ENCODE measurements around the gene BCL2L11.
A peak's percentile ranks its signal among the peaks of the same experiment; 100 is the strongest.

BCL2L11 gene

DNA sequence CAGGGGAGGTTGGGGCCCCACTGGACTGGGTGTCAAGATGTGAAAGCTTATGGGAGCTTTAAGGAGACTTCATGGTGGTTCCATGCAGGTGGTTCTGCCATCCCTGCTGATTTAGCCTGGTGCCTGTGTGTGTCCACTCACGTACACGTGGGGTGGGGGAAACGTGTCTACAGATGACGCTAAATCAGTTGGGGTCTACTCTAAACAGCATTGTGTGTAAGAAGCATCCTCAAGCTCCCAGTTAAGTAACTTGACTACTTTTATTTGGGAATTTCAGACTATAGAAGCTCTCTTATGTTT, 47.1 kb downstream of the BCL2L11 start:
- in situ Hi-C loops (cut with HindIII; ENCODE audit: low pct_ligation_motif_present, low sequenced_read_pairs), result no loop called here
- no peak overlapping the region for H3K27ac ChIP-seq
- no peak for TF ChIP-seq CTCF (IDR thresholded peaks at IDR 0.05; ENCODE audit: low read depth, low read length, missing control alignments)
- no peak overlapping the region for H3K4me3 ChIP-seq (ENCODE audit: low read depth, low read length)
- no peak for DNase-seq
- no peaks in the 10 kb centered on the region for H3K27me3 ChIP-seq (replicated peaks)
- no peaks in the 10 kb centered on the region for H3K36me3 ChIP-seq (replicated peaks)

- Histone ChIP-seq H3K4me3 (ENCODE audit: low read depth, low read length) (no peak overlapping the region), H3K27ac (no peak overlapping the region), H3K27me3 (replicated peaks) (no peaks in the 10 kb centered on the region), H3K36me3 (replicated peaks) (no peaks in the 10 kb centered on the region)
- in situ Hi-C loops (cut with HindIII; ENCODE audit: low pct_ligation_motif_present, low sequenced_read_pairs), result no loop called here
- peak; percentile 83 for DNase-seq
- no peak for TF ChIP-seq CTCF (IDR thresholded peaks at IDR 0.05; ENCODE audit: low read depth, low read length, missing control alignments)
These were observed 48.0 kb downstream of the BCL2L11 start for GRCh38 chr2:111168528-111169239.

DNA sequence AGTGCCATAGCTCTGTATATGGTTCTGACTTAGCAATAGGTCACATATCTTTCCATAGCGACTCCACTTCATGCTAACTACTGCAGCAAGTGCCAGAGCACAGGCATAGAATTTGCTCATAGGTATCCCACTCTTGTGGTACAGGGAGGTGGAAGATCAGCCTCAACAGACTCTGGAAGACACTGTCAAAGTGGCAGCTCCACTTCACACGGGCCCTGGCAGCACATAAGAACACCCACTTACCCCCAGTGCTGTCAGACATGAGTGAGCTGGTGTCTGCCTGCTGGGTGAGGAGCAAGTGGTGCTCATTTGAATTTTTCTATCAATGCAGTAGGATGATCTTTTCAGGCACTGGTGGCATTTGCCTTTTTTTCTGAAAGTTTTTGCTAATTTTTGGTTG, 48.6 kb downstream of the BCL2L11 start:
- DNase-seq, result no peak
- Histone ChIP-seq H3K4me3 (ENCODE audit: low read depth, low read length) (no peak overlapping the region), H3K27ac (no peak overlapping the region), H3K36me3 (replicated peaks) (no peaks in the 10 kb centered on the region), H3K27me3 (replicated peaks) (no peaks in the 10 kb centered on the region)
- no peak for TF ChIP-seq CTCF (IDR thresholded peaks at IDR 0.05; ENCODE audit: low read depth, low read length, missing control alignments)
- in situ Hi-C loops (cut with HindIII; ENCODE audit: low pct_ligation_motif_present, low sequenced_read_pairs), result no loop called here

DNA sequence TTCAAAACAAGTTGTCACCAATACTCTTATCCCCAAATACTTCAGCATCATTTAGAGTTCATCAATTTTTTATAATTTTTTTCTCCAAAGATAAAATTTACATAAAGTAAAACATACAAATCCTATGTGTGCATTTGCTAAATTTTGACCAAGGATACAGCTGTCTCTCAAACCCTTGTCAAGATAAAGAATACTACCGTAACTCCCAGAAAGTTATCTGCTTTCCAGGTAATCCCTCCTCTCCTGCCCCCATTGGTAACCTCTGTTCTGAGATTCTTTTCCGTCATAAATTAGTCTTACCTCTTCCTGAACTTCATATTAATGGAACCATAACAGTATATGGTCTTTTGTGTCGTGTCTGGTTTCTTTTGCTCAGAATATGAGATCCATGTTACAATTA, 49.2 kb downstream of the BCL2L11 start:
- no peaks in the 10 kb centered on the region for H3K36me3 ChIP-seq (replicated peaks)
- no peaks in the 10 kb centered on the region for H3K27me3 ChIP-seq (replicated peaks)
- in situ Hi-C loops (cut with HindIII; ENCODE audit: low pct_ligation_motif_present, low sequenced_read_pairs), result no loop called here
- H3K4me3 ChIP-seq (ENCODE audit: low read depth, low read length), result no peak overlapping the region
- TF ChIP-seq CTCF (IDR thresholded peaks at IDR 0.05; ENCODE audit: low read depth, low read length, missing control alignments), result no peak
- DNase-seq, result no peak
- no peak overlapping the region for H3K27ac ChIP-seq

DNA sequence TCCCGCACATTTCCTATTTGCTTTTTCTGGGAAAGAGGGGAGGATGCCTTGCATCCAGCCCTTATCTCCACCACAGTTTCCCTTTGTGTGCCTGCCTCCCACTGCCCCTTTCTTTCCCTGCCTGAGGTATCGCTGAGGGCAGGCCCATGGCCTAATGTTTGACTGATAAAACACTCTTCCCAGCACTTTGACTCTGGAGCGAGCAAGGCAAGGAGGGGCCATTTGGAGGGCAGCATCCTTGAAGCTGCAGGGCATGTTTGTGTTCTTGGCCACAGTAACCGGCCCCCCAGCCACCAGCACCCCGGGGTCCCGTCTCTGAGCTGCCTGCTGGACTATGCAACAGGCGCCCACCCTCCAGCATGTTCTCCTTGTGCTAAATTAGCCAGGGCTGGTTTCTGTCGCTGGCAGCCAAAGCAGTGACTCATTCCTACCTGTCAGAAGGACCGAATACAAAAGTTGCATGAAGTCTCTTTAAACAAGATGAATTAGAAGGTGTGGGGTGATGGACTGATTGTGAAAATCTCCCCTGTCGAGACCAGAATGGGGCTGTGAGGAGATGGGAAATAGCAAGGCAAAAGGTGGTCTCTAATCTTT, 50.7 kb downstream of the BCL2L11 start:
- in situ Hi-C loops (cut with HindIII; ENCODE audit: low pct_ligation_motif_present, low sequenced_read_pairs), result no loop called here
- no peak overlapping the region for H3K27ac ChIP-seq
- DNase-seq, result no peak
- no peak for TF ChIP-seq CTCF (IDR thresholded peaks at IDR 0.05; ENCODE audit: low read depth, low read length, missing control alignments)
- no peaks in the 10 kb centered on the region for H3K36me3 ChIP-seq (replicated peaks)
- no peak overlapping the region for H3K4me3 ChIP-seq (ENCODE audit: low read depth, low read length)
- no peaks in the 10 kb centered on the region for H3K27me3 ChIP-seq (replicated peaks)

- TF ChIP-seq CTCF (IDR thresholded peaks at IDR 0.05; ENCODE audit: low read depth, low read length, missing control alignments), result no peak
- H3K27ac ChIP-seq, result no peak overlapping the region
- no peaks in the 10 kb centered on the region for H3K36me3 ChIP-seq (replicated peaks)
- DNase-seq, result no peak
- no peaks in the 10 kb centered on the region for H3K27me3 ChIP-seq (replicated peaks)
- no peak overlapping the region for H3K4me3 ChIP-seq (ENCODE audit: low read depth, low read length)
- in situ Hi-C loops (cut with HindIII; ENCODE audit: low pct_ligation_motif_present, low sequenced_read_pairs), result no loop called here
These were observed 52.0 kb downstream of the BCL2L11 start for GRCh38 chr2:111172666-111173065.

All from brain microvascular endothelial cell (primary cell).